GM19328 (cell line): ENCODE data around the gene CENPL.
"Not testable (repeated sequence)": the region's sequence is repeated elsewhere in the genome, so short reads cannot be mapped to it uniquely, and the experiment has no call there.

Experiments used
- ATAC-seq: cut with Tn5 transposase; IDR thresholded peaks from one replicate; pipeline ENCODE4 v1.9.1; 2021; ENCODE audit warnings: mild to moderate bottlenecking, moderate library complexity; ENCODE audit not compliant: unreplicated experiment

Gene CENPL

DNA sequence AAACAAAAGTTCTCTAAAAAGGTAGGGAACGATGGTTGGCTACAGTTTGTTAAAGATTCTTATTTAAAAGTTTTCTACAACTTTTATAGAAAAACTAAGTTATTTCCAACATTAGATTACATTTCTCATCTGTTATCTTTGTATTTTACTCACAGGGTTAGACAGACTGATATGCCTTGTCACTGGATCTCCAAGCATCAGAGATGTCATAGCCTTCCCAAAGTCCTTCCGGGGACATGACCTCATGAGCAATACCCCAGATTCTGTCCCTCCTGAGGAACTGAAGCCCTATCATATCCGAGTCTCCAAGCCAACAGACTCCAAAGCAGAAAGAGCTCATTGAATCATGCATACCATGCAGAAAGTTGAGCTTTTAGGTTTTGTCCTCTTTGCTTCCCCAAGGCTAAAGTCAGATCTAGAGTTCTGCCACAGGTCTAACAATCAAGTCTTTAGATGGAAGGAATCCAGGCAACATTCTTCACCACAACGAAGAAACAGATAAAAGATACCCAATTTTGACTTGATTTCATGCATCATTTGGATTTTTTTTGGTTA, 32.8 kb upstream of the CENPL start:
- no peak for ATAC-seq

- no peak for ATAC-seq
Observed at GRCh38 chr1:173856903-173857302, 32.2 kb upstream of the CENPL start.

- no peak for ATAC-seq
Observed at GRCh38 chr1:173856014-173856413, 31.3 kb upstream of the CENPL start.

DNA sequence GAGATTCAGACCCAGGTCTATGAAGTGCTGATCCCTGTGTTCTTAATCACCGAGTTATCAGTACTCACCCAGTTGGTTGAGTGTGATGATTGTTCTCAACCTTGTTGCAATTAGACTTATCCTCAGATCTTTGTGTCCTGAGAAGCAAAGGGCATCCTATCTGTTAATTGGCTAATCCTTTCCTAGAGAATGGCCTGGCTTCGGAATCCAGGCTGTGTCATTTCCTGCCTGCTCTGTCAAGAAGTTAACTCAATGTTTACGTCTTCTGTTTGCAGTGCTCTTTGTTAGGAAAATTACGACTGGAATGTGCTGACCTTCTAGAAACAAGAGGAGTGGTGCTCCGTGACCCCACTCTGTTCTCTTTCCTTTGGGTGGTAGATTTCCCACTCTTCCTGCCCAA, 28.4 kb upstream of the CENPL start:
- no peak for ATAC-seq

- no peak for ATAC-seq
Observed at GRCh38 chr1:173852105-173852504, 27.4 kb upstream of the CENPL start.

- ATAC-seq = no peak
Observed at GRCh38 chr1:173832748-173833147, 8.1 kb upstream of the CENPL start.

GRCh38 chr1:173827611-173828010, 2.9 kb upstream of the CENPL start:
- no peak for ATAC-seq

GRCh38 chr1:173823781-173824314, 835 bp downstream of the CENPL start:
- peak; percentile 37 for ATAC-seq

DNA sequence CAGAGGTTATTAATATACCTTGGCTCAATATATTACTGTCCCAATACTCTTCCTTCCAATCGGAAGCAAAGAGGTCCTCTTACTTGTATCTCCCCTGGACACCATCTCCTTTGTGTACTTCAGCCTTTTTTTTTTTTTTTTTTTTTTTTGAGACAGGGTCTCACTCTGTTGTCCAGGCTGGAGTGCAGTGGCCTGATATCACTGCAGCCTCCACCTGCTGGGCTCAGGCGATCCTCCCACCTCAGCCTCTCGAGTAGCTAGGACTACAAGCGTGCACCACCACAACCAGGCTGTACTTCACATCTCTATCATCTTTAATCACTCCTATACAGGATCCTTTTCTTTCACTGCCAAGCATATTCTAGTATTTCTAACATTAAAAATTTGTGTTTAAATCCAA, 3.0 kb downstream of the CENPL start:
- ATAC-seq = no peak

DNA sequence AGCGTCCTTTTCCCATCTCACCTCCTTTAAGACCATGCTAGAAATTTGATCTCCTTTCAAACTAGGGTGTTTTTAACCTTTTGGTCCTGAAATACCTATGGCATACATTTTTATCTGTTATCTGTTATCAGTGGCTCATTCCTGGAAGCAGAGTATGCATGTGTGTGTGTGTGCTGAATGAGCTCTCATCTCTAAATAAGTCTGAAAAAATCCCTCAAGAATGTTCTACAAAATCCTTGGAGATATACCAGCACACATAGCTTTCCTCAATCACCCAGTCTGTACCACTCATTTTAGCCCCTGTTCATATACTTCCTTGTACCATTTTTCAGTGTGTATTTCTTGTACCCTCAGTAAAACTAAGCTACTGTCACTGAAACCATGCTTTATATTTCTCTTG, 6.2 kb downstream of the CENPL start:
- no peak for ATAC-seq

- ATAC-seq = not testable (repeated sequence)
Observed at GRCh38 chr1:173813654-173814053, 11.0 kb downstream of the CENPL start.

DNA sequence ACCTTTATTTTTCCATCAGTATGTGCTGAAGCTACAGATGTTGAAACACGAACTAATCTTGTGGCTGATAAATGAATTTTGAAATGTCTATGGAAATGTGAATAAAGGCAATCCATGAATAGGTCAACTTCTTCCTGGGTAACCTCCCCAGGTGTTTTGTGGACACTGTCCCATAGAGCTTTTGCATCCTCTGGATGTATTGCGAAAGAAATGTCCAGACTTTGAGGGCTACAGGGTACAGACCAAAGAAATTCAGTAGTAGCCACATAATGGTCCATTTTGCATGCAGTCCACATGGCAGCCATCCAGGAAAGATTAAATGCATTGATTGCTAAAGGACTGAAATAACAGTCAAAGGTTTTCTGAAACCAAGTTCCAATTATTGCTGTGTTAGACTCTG, 21.7 kb downstream of the CENPL start:
- ATAC-seq = no peak

- ATAC-seq = not testable (repeated sequence)
Observed at GRCh38 chr1:173799995-173800394, 24.7 kb downstream of the CENPL start.

GRCh38 chr1:173798078-173798477, 26.6 kb downstream of the CENPL start:
- no peak for ATAC-seq

DNA sequence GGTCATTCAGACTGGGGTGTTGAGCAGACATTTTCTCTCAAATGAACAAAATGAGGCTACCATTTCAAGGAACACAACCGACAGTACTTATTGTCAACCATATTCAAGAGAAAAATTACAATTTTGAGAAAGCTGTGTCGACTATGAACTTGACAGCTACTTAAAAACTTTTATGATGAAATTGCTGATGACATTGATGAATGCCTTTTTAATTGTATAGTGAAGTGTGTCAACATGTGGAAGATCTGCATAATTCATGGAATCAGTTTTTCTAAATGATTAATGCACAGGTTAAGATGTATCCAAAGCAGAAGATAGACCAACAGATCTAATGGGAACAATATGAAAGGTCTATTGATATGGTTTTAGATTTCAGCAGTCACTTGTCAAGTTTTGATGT, 34.8 kb downstream of the CENPL start:
- ATAC-seq = no peak

GRCh38 chr1:173784997-173785396, 39.7 kb downstream of the CENPL start:
- ATAC-seq = no peak

GRCh38 chr1:173779936-173780335, 44.7 kb downstream of the CENPL start:
- ATAC-seq = no peak

- ATAC-seq = no peak
Observed at GRCh38 chr1:173775578-173776226, 49.0 kb downstream of the CENPL start.

- ATAC-seq = no peak
Observed at GRCh38 chr1:173771560-173771959, 53.1 kb downstream of the CENPL start.

DNA sequence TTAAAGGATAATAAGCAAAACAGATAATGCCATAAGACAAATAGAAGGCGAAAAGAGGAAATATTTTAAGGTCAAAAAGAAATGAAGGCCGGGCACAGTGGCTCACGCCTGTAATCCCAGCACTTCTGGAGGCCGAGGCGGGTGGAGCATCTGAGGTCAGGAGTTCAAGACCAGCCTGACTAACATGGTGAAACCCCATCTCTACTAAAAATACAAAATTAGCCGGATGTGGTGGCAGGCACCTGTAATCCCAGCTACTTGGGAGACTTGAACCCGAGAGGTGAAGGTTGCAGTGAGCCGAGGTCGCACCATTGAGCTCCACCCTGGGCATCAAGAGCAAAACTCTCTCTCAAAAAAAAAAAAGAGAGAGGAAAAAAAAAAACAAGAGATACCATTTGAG, 54.4 kb downstream of the CENPL start:
- ATAC-seq = not testable (repeated sequence)

- no peak for ATAC-seq
Observed at GRCh38 chr1:173768827-173769226, 55.9 kb downstream of the CENPL start.

DNA sequence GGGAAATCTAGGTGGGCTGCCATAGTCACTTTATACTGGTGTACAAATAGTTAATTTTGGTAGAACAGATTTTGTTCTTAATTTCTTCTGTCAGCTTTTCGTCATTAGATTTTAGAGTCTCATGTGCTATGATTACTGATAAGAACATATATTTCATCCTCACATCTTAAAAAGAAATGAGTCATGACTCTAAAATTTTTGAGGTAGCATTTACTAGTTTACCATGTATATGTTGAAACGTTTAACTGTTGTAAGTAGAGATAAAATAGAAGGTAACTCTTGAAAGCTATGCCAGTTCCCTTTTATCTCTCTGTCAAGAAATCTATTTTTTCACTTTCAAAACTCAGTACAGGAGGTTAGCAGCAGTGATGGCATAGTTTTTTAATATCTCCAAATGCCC, 56.5 kb downstream of the CENPL start:
- ATAC-seq = no peak

GRCh38 chr1:173764331-173764730, 60.4 kb downstream of the CENPL start:
- ATAC-seq = not testable (repeated sequence)
